GM23248 (cell line): ENCODE results near the gene UMODL1. TPM values are rescaled to one million over a fixed set of nuclear protein-coding genes. Genes with fewer than 3 reads are reported as not detected.

Source experiments
- DNase-seq: peaks from one replicate; pipeline ENCODE4 v3.0.0-alpha.2; 2015
- H2AFZ ChIP-seq: fragments of 200-600 bp; sonication (generic); 2 replicates; pipeline ENCODE4 v1.6.1; 2016; ENCODE audit warnings: antibody characterized with exemption
- H3F3A ChIP-seq: fragments of 200-600 bp; sonication (generic); 2 replicates; pipeline ENCODE4 v1.6.1; 2016; ENCODE audit warnings: mild to moderate bottlenecking, antibody characterized with exemption, mixed run types; ENCODE audit not compliant: insufficient read depth
- H3K27ac ChIP-seq: fragments of 200-600 bp; sonication (generic); 2 replicates; pipeline ENCODE4 v1.5.1; 2016; ENCODE audit warnings: mild to moderate bottlenecking
- H3K27me3 ChIP-seq: fragments of 200-600 bp; sonication (generic); replicated peaks from 2 replicates; pipeline ENCODE4 v1.6.1; 2016; ENCODE audit warnings: mild to moderate bottlenecking; ENCODE audit not compliant: insufficient read depth
- H3K36me3 ChIP-seq: fragments of 200-600 bp; sonication (generic); 2 replicates; pipeline ENCODE4 v1.6.1; 2016; ENCODE audit warnings: low read depth, mild to moderate bottlenecking
- H3K4me1 ChIP-seq: fragments of 200-600 bp; sonication (generic); 2 replicates; pipeline ENCODE4 v1.6.1; 2016; ENCODE audit warnings: mild to moderate bottlenecking; ENCODE audit not compliant: insufficient read depth
- H3K4me2 ChIP-seq: fragments of 200-600 bp; sonication (generic); one replicate; pipeline ENCODE4 v1.6.1; 2016; ENCODE audit warnings: mild to moderate bottlenecking; ENCODE audit not compliant: unreplicated experiment
- H3K4me3 ChIP-seq: fragments of 200-600 bp; sonication (generic); 2 replicates; pipeline ENCODE4 v1.5.1; 2016; ENCODE audit warnings: mild to moderate bottlenecking
- H3K79me2 ChIP-seq: fragments of 200-600 bp; sonication (generic); 2 replicates; pipeline ENCODE4 v1.6.1; 2016; ENCODE audit warnings: mild to moderate bottlenecking; ENCODE audit not compliant: insufficient read depth
- H3K9ac ChIP-seq: fragments of 200-600 bp; sonication (generic); 2 replicates; pipeline ENCODE4 v1.6.1; 2016; ENCODE audit warnings: mild to moderate bottlenecking
- H3K9me2 ChIP-seq: fragments of 200-600 bp; sonication (generic); 2 replicates; pipeline ENCODE4 v1.6.1; 2016; ENCODE audit warnings: mixed run types, mild to moderate bottlenecking, moderate library complexity; ENCODE audit not compliant: insufficient read depth
- H3K9me3 ChIP-seq: fragments of 200-600 bp; sonication (generic); one replicate; pipeline ENCODE4 v1.6.1; 2017; ENCODE audit warnings: low read depth
- H4K20me1 ChIP-seq: fragments of 200-600 bp; sonication (generic); 2 replicates; pipeline ENCODE4 v1.6.0; 2016; ENCODE audit not compliant: insufficient read depth
- EZH2 ChIP-seq: fragments of 200-600 bp; sonication (generic); IDR thresholded peaks from 2 replicates; pipeline ENCODE4 v1.6.1; 2018; ENCODE audit warnings: antibody characterized with exemption, mild to moderate bottlenecking; ENCODE audit not compliant: insufficient read depth, poor library complexity, severe bottlenecking
- EZH2phosphoT487 ChIP-seq: fragments of 200-600 bp; sonication (generic); IDR thresholded peaks from 2 replicates; pipeline ENCODE4 v1.6.1; 2018; ENCODE audit warnings: antibody characterized with exemption, moderate library complexity, mild to moderate bottlenecking, low read depth; ENCODE audit not compliant: insufficient read depth
- WGBS, 2 experiments: methylation state at CpG; one replicate each; pipeline ENCODE4 v1.1.6; 2015 to 2017; ENCODE audit warnings: low lambda C conversion rate in 2 of 2, low coverage in 1 of 2; ENCODE audit errors: missing lambda C conversion rate in 2 of 2; 5-methylcytosine and 5-hydroxymethylcytosine counted together
- in situ Hi-C: fragments of 300-500 bp; cut with MboI; formaldehyde crosslinking; loops from 2 replicates; pipeline ENCODE4 v1.15.0; 2020
- polyA plus RNA-seq: library from polyadenylated mRNA; unstranded; fragments of >200 nt; fragmentation: Nextera tagmentation; extraction: Ambion mirVana; gene quantifications from 2 replicates; pipeline ENCODE4 v1.2.1, GENCODE V29; 2016
- total RNA-seq: library from RNA; depleted of rRNA; stranded (reverse); fragments of >200 nt; shearing (Covaris generic); gene quantifications from 2 replicates; pipeline ENCODE4 v1.2.3, GENCODE V29; 2014

Gene UMODL1
- total and polyA plus RNA-seq, 2 experiments from 2014 or later = not detected

DNA sequence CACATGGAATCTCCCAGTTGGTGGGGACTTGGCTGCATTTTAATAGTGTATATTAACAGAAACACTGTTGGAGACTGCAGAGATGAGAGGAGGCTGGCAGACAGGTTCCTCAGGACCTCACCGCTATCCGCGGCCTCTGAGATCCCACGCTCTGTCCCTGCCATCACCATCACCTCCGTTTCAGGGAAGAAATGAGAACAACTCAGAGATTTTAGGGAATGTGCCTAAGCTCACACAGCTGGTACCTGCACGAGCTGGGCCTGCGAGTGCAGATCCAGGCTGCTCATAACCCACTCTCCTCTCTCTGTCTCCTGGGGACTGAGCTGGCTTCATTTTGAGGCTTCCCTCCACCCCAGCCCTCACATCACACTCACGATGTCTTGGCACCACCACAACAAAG lies 62.0 kb downstream of the UMODL1 start:
- Histone ChIP-seq H3K4me2 (no peak overlapping the region), H3K4me1 (no peaks in the 10 kb centered on the region), H3K27ac (no peak overlapping the region), H2AFZ (no peak overlapping the region), H3K9ac (no peak overlapping the region), H3K79me2 (no peaks in the 10 kb centered on the region), H3F3A (no peaks in the 10 kb centered on the region), H4K20me1 (no peaks in the 10 kb centered on the region), H3K36me3 (no peaks in the 10 kb centered on the region), H3K4me3 (no peak overlapping the region), H3K9me3 (no peaks in the 10 kb centered on the region), H3K9me2 (no peaks in the 10 kb centered on the region), H3K27me3 (peaks cover 7% of the 10 kb centered on the region; the same call in 1 of the 2 replicates)
- DNase-seq = no peak
- WGBS, 2 experiments = 68 to 71% methylated on average over 8 of the region's 8 CpGs
- in situ Hi-C loops = no loop called here
- no peak for TF ChIP-seq EZH2phosphoT487
- TF ChIP-seq EZH2 = no peak

- H3K79me2 ChIP-seq = no peaks in the 10 kb centered on the region
- H3K9ac ChIP-seq = no peak overlapping the region
- no peak overlapping the region for H2AFZ ChIP-seq
- H3K36me3 ChIP-seq = no peaks in the 10 kb centered on the region
- H3K4me2 ChIP-seq = no peak overlapping the region
- H3F3A ChIP-seq = no peaks in the 10 kb centered on the region
- H3K4me1 ChIP-seq = no peaks in the 10 kb centered on the region
- DNase-seq = no peak
- H3K4me3 ChIP-seq = no peak overlapping the region
- WGBS, 2 experiments = 58 to 61% methylated on average over 14 of the region's 14 CpGs
- no peak overlapping the region for H3K27ac ChIP-seq
- in situ Hi-C loops = no loop called here
- no peaks in the 10 kb centered on the region for H3K9me2 ChIP-seq
- H4K20me1 ChIP-seq = no peaks in the 10 kb centered on the region
- H3K27me3 ChIP-seq = 0 out of 2 replicates have a peak, but pooled peaks cover 4% of the 10 kb centered on the region
- TF ChIP-seq EZH2 (no peak), EZH2phosphoT487 (no peak)
- no peaks in the 10 kb centered on the region for H3K9me3 ChIP-seq
These were observed 64.4 kb downstream of the UMODL1 start for GRCh38 chr21:42135386-42136052.

DNA sequence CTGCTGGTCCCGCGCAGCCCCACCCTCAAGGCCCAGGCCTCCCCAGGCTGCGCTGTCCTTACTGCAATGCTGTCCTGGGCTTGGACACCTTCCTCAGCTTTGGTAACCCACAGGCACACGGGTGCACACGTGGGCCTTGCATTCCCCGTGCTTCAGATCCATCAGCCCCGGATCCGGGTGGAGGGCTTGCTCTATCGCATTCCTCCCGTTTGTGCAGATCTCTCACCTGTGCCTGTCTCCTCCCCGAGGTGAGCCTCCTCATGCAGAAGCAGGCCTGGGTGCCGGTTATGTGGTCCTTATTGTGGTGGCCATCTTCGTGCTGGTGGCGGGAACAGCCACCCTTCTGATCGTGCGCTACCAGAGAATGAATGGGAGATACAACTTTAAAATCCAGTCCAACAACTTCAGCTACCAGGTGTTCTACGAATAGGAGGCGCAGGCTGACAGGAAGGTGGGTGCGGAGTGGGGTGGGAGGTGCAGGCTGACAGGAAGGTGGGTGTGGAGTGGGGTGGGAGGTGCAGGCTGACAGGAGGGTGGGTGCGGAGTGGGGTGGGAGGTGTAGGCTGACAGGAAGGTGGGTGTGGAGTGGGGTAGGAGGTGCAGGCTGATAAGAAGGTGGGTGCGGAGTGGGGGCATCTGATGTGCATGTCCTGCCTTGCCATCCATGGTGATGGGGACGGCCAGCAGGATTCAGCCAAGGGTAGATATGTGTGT lies 66.2 kb downstream of the UMODL1 start:
- Histone ChIP-seq H3K79me2 (no peaks in the 10 kb centered on the region), H3K4me3 (no peak overlapping the region), H3K27me3 (0 out of 2 replicates have a peak, but pooled peaks cover 4% of the 10 kb centered on the region), H3K4me2 (no peak overlapping the region), H3K9me3 (no peaks in the 10 kb centered on the region), H3K36me3 (no peaks in the 10 kb centered on the region), H3K9ac (no peak overlapping the region), H3K9me2 (no peaks in the 10 kb centered on the region), H2AFZ (no peak overlapping the region), H3K4me1 (no peaks in the 10 kb centered on the region), H3K27ac (no peak overlapping the region), H3F3A (no peaks in the 10 kb centered on the region), H4K20me1 (no peaks in the 10 kb centered on the region)
- 62 to 69% methylated on average over 16 to 22 of the region's 22 CpGs for WGBS, 2 experiments
- TF ChIP-seq EZH2phosphoT487 = no peak
- in situ Hi-C loops = no loop called here
- no peak for DNase-seq

DNA sequence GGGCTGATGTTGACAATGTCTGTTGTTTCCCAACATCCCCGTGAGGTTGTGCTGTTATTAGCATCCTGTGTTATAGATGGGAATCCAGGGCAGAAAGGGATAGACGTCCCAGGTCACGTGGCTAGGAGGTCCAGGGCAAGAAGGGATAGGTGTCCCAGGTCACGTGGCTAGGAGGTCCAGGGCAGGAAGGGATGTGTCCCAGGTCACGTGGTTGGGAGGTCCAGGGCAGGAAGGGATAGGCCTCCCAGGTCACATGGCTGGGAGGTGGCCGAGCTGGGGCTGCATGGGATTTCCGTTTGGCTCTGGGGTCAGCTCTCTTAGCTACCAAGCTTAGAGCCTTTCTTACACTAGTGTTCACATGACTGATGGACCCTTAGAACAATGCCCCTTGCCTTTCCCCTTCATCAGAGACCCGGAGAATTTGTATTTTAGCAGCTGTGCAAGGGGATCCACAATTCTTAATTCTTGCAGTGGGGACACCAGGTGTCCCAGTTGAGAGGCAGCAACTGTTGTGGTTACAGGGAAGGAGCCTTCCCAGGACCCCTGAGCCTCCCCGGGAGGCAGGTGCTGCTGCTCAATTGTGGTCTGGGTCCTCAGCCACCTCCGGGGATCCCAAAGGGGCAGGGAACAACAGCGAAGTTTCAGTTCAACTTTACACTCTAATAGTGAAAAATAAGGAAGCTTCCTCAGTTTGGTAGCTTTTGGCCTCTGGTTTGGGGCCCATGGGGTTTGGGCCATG lies 69.2 kb downstream of the UMODL1 start:
- Histone ChIP-seq H3K4me2 (no peak overlapping the region), H4K20me1 (no peaks in the 10 kb centered on the region), H3K27ac (no peak overlapping the region), H3F3A (no peaks in the 10 kb centered on the region), H3K9me3 (no peaks in the 10 kb centered on the region), H2AFZ (no peak overlapping the region), H3K9me2 (no peaks in the 10 kb centered on the region), H3K79me2 (no peaks in the 10 kb centered on the region), H3K4me3 (no peak overlapping the region), H3K4me1 (no peaks in the 10 kb centered on the region), H3K9ac (no peak overlapping the region), H3K27me3 (peaks cover 11% of the 10 kb centered on the region), H3K36me3 (no peaks in the 10 kb centered on the region)
- DNase-seq = no peak
- no peak for TF ChIP-seq EZH2
- TF ChIP-seq EZH2phosphoT487 = no peak
- in situ Hi-C loops = no loop called here
- 51 to 59% methylated on average over 11 of the region's 11 CpGs for WGBS, 2 experiments
